ENCODE results near the gene COL1A2. TPM values are rescaled to one million over a fixed set of nuclear protein-coding genes. Genes with fewer than 3 reads are reported as not detected.

Gene COL1A2
- total RNA-seq, 1 donor from 2014 or later: 6,748 TPM

GRCh38 chr7:94449151-94449725 lies 54.5 kb downstream of the COL1A2 start:
- no peaks in the 10 kb centered on the region for H3K79me2 ChIP-seq (ENCODE audit: insufficient read depth, low read length)
- H3K36me3 ChIP-seq (ENCODE audit: insufficient read depth, low read length): no peaks in the 10 kb centered on the region
- TF ChIP-seq EZH2 (IDR thresholded peaks at IDR 0.05; ENCODE audit: insufficient read depth, low read length): no peak
- TF ChIP-seq CTCF (IDR thresholded peaks at IDR 0.05; ENCODE audit: insufficient read depth, low read depth, low read length): peak; percentile 52
- no peak overlapping the region for H2AFZ ChIP-seq (ENCODE audit: low read depth, low read length)
- no peak overlapping the region for H3K27ac ChIP-seq (ENCODE audit: low read depth, low read length)
- no peaks in the 10 kb centered on the region for H3K27me3 Mint-ChIP-seq (ENCODE audit: low read depth, unreplicated experiment)
- no peaks in the 10 kb centered on the region for H4K20me1 ChIP-seq (ENCODE audit: insufficient read depth, low read length)
- no peak overlapping the region for H3K4me2 ChIP-seq (ENCODE audit: low read length)
- no peaks in the 10 kb centered on the region for H3K36me3 Mint-ChIP-seq (ENCODE audit: low read depth, unreplicated experiment)
- DNase-seq (ENCODE audit: low read depth): no peak
- H3K9me3 ChIP-seq (ENCODE audit: insufficient read depth, low read depth, low read length): no peaks in the 10 kb centered on the region
- H3K4me3 ChIP-seq (ENCODE audit: insufficient read depth, low read depth, low read length): no peak overlapping the region
- H3K9ac ChIP-seq (ENCODE audit: low read length): no peak overlapping the region
- H3K27ac Mint-ChIP-seq (ENCODE audit: unreplicated experiment): no peak overlapping the region
- no peaks in the 10 kb centered on the region for H3K4me1 ChIP-seq (ENCODE audit: insufficient read depth, low read length)
- H3K27me3 ChIP-seq (ENCODE audit: insufficient read depth, low read length): no peaks in the 10 kb centered on the region
- no peaks in the 10 kb centered on the region for H3K9me3 Mint-ChIP-seq (ENCODE audit: unreplicated experiment)
- peaks cover 3% of the 10 kb centered on the region for H3K4me1 Mint-ChIP-seq (ENCODE audit: low read depth, unreplicated experiment)
- no peak for FAIRE-seq
- no peak overlapping the region for H3K4me3 Mint-ChIP-seq (ENCODE audit: unreplicated experiment)

- Mint-ChIP-seq H3K36me3 (ENCODE audit: low read depth, unreplicated experiment) (no peaks in the 10 kb centered on the region), H3K27ac (ENCODE audit: unreplicated experiment) (no peak overlapping the region), H3K27me3 (ENCODE audit: low read depth, unreplicated experiment) (no peaks in the 10 kb centered on the region), H3K4me1 (ENCODE audit: low read depth, unreplicated experiment) (peaks cover 3% of the 10 kb centered on the region), H3K4me3 (ENCODE audit: unreplicated experiment) (no peak overlapping the region), H3K9me3 (ENCODE audit: unreplicated experiment) (no peaks in the 10 kb centered on the region)
- H3K9me3 ChIP-seq (ENCODE audit: insufficient read depth, low read depth, low read length): no peaks in the 10 kb centered on the region
- H3K27ac ChIP-seq (ENCODE audit: low read depth, low read length): no peak overlapping the region
- no peak overlapping the region for H3K9ac ChIP-seq (ENCODE audit: low read length)
- TF ChIP-seq EZH2 (IDR thresholded peaks at IDR 0.05; ENCODE audit: insufficient read depth, low read length) (no peak), CTCF (IDR thresholded peaks at IDR 0.05; ENCODE audit: insufficient read depth, low read depth, low read length) (no peak)
- H4K20me1 ChIP-seq (ENCODE audit: insufficient read depth, low read length): no peaks in the 10 kb centered on the region
- H3K79me2 ChIP-seq (ENCODE audit: insufficient read depth, low read length): no peaks in the 10 kb centered on the region
- H3K27me3 ChIP-seq (ENCODE audit: insufficient read depth, low read length): no peaks in the 10 kb centered on the region
- H3K4me3 ChIP-seq (ENCODE audit: insufficient read depth, low read depth, low read length): no peak overlapping the region
- FAIRE-seq (no peak), DNase-seq (ENCODE audit: low read depth) (no peak)
- H2AFZ ChIP-seq (ENCODE audit: low read depth, low read length): no peak overlapping the region
- H3K4me1 ChIP-seq (ENCODE audit: insufficient read depth, low read length): no peaks in the 10 kb centered on the region
- no peaks in the 10 kb centered on the region for H3K36me3 ChIP-seq (ENCODE audit: insufficient read depth, low read length)
- no peak overlapping the region for H3K4me2 ChIP-seq (ENCODE audit: low read length)
Observed at GRCh38 chr7:94450044-94450697, 55.5 kb downstream of the COL1A2 start.

- FAIRE-seq: no peak
- Mint-ChIP-seq H3K4me3 (ENCODE audit: unreplicated experiment) (no peak overlapping the region), H3K4me1 (ENCODE audit: low read depth, unreplicated experiment) (no peaks in the 10 kb centered on the region)
Observed at GRCh38 chr7:94451187-94451586, 56.5 kb downstream of the COL1A2 start.

More at GRCh38 chr7:94451187-94451586, 56.5 kb downstream of the COL1A2 start:
- no peak for TF ChIP-seq EZH2 (IDR thresholded peaks at IDR 0.05; ENCODE audit: insufficient read depth, low read length)
- TF ChIP-seq CTCF (IDR thresholded peaks at IDR 0.05; ENCODE audit: insufficient read depth, low read depth, low read length): no peak
- Histone ChIP-seq H3K79me2 (ENCODE audit: insufficient read depth, low read length) (no peaks in the 10 kb centered on the region), H3K27me3 (ENCODE audit: insufficient read depth, low read length) (no peaks in the 10 kb centered on the region), H3K9me3 (ENCODE audit: insufficient read depth, low read depth, low read length) (no peaks in the 10 kb centered on the region), H3K4me1 (ENCODE audit: insufficient read depth, low read length) (no peaks in the 10 kb centered on the region), H3K4me3 (ENCODE audit: insufficient read depth, low read depth, low read length) (no peak overlapping the region), H4K20me1 (ENCODE audit: insufficient read depth, low read length) (no peaks in the 10 kb centered on the region), H3K36me3 (ENCODE audit: insufficient read depth, low read length) (no peaks in the 10 kb centered on the region), H3K27ac (ENCODE audit: low read depth, low read length) (no peak overlapping the region), H2AFZ (ENCODE audit: low read depth, low read length) (no peak overlapping the region), H3K9ac (ENCODE audit: low read length) (no peak overlapping the region), H3K4me2 (ENCODE audit: low read length) (no peak overlapping the region)
- H3K27ac Mint-ChIP-seq (ENCODE audit: unreplicated experiment): no peak overlapping the region
- no peak for DNase-seq (ENCODE audit: low read depth)
- no peaks in the 10 kb centered on the region for H3K36me3 Mint-ChIP-seq (ENCODE audit: low read depth, unreplicated experiment)
- no peaks in the 10 kb centered on the region for H3K27me3 Mint-ChIP-seq (ENCODE audit: low read depth, unreplicated experiment)
- H3K9me3 Mint-ChIP-seq (ENCODE audit: unreplicated experiment): no peaks in the 10 kb centered on the region
